Mesenchymal stem cell (in vitro differentiated cells and primary cell): ENCODE data around the gene TMEM207.

Source experiments
- DNase-seq: peaks from one replicate; pipeline ENCODE4 v3.0.0-alpha.2; 2013
- H2AFZ ChIP-seq: one replicate; pipeline ENCODE4 v1.6.1; 2013; ENCODE audit warnings: low read depth, mild to moderate bottlenecking, control low read depth, inconsistent platforms, low read length, moderate library complexity
- H2AK5ac ChIP-seq: 2 replicates; pipeline ENCODE4 v1.6.1; 2013; ENCODE audit warnings: low read length, moderate library complexity, mild to moderate bottlenecking, inconsistent platforms; ENCODE audit not compliant: severe bottlenecking
- H2BK120ac ChIP-seq: one replicate; pipeline ENCODE4 v1.6.1; 2013; ENCODE audit warnings: low read depth, mild to moderate bottlenecking, inconsistent platforms, low read length, moderate library complexity
- H2BK12ac ChIP-seq, 2 experiments: one replicate each; pipeline ENCODE4 v1.6.1; 2013; ENCODE audit warnings: inconsistent platforms in 2 of 2, low read length in 2 of 2, mild to moderate bottlenecking in 2 of 2, moderate library complexity in 2 of 2, control low read depth in 1 of 2
- H2BK15ac ChIP-seq: one replicate; pipeline ENCODE4 v1.6.1; 2013; ENCODE audit warnings: mild to moderate bottlenecking, low read depth, inconsistent platforms; ENCODE audit not compliant: poor library complexity, severe bottlenecking
- H2BK5ac ChIP-seq: 2 replicates; pipeline ENCODE4 v1.6.1; 2013; ENCODE audit warnings: low read depth, mild to moderate bottlenecking, low read length, control low read depth, inconsistent platforms; ENCODE audit not compliant: poor library complexity, severe bottlenecking
- H3K14ac ChIP-seq, 2 experiments: one replicate each; pipeline ENCODE4 v1.6.1; 2013; ENCODE audit warnings: inconsistent platforms in 2 of 2, low read length in 2 of 2, control low read depth in 1 of 2, mild to moderate bottlenecking in 1 of 2, moderate library complexity in 1 of 2
- H3K18ac ChIP-seq, 2 experiments: one replicate each; pipeline ENCODE4 v1.6.1; 2013; ENCODE audit warnings: inconsistent platforms in 2 of 2, low read length in 2 of 2, control low read depth in 1 of 2, low read depth in 1 of 2, mild to moderate bottlenecking in 1 of 2
- H3K23ac ChIP-seq, 2 experiments: one replicate each; pipeline ENCODE4 v1.6.1; 2013; ENCODE audit warnings: inconsistent platforms in 2 of 2, low read length in 2 of 2, mild to moderate bottlenecking in 2 of 2, moderate library complexity in 2 of 2, control low read depth in 1 of 2
- H3K27ac ChIP-seq: 2 replicates; pipeline ENCODE4 v1.5.1; 2013; ENCODE audit warnings: mild to moderate bottlenecking, moderate library complexity, low read length, control low read depth, inconsistent platforms; ENCODE audit not compliant: poor library complexity, severe bottlenecking
- H3K27me3 ChIP-seq, 2 experiments: 2 replicates each; pipeline versions ENCODE4 v1.6.1 to v1.7.0; 2013; ENCODE audit warnings: low read length in 2 of 2, mild to moderate bottlenecking in 2 of 2, moderate library complexity in 2 of 2, control low read depth in 1 of 2, inconsistent platforms in 1 of 2; ENCODE audit not compliant: control insufficient read depth in 1 of 2, insufficient read depth in 1 of 2
- H3K36me3 ChIP-seq, 2 experiments: 2 replicates each; pipeline versions ENCODE4 v1.6.1 to v1.7.0; 2013; ENCODE audit warnings: low read length in 2 of 2, control low read depth in 1 of 2, inconsistent platforms in 1 of 2, low read depth in 1 of 2, mild to moderate bottlenecking in 1 of 2; ENCODE audit not compliant: insufficient read depth in 2 of 2, control insufficient read depth in 1 of 2
- H3K4ac ChIP-seq, 2 experiments: one replicate each; pipeline ENCODE4 v1.6.1; 2013; ENCODE audit warnings: inconsistent platforms in 2 of 2, low read length in 2 of 2, mild to moderate bottlenecking in 2 of 2, moderate library complexity in 2 of 2, control low read depth in 1 of 2, low read depth in 1 of 2
- H3K4me1 ChIP-seq: 2 replicates; pipeline ENCODE4 v1.6.1; 2013; ENCODE audit warnings: low read depth, low read length, control low read depth; ENCODE audit not compliant: control insufficient read depth, insufficient read depth
- H3K4me2 ChIP-seq: 2 replicates; pipeline ENCODE4 v1.6.1; 2013; ENCODE audit warnings: low read length, mild to moderate bottlenecking, inconsistent platforms; ENCODE audit not compliant: poor library complexity, severe bottlenecking
- H3K4me3 ChIP-seq, 2 experiments: 2 replicates each; pipeline versions ENCODE4 v1.5.1 to v1.7.0; 2013; ENCODE audit warnings: low read length in 2 of 2, mild to moderate bottlenecking in 2 of 2, control low read depth in 1 of 2, low read depth in 1 of 2; ENCODE audit not compliant: insufficient read depth in 1 of 2
- H3K79me1 ChIP-seq: replicated peaks from 2 replicates; pipeline ENCODE4 v1.6.1; 2013; ENCODE audit warnings: mild to moderate bottlenecking, control low read depth, low read length, inconsistent platforms; ENCODE audit not compliant: poor library complexity, severe bottlenecking
- H3K9ac ChIP-seq: 2 replicates; pipeline ENCODE4 v1.7.0; 2013; ENCODE audit warnings: mild to moderate bottlenecking, low read length, moderate library complexity
- H3K9me3 ChIP-seq: 2 replicates; pipeline ENCODE4 v1.7.0; 2013; ENCODE audit warnings: mild to moderate bottlenecking, low read length; ENCODE audit not compliant: control insufficient read depth
- H4K8ac ChIP-seq: one replicate; pipeline ENCODE4 v1.6.1; 2013; ENCODE audit warnings: inconsistent platforms, mild to moderate bottlenecking, low read length, moderate library complexity
- H4K91ac ChIP-seq: one replicate; pipeline ENCODE4 v1.6.1; 2013; ENCODE audit warnings: mild to moderate bottlenecking, low read length, inconsistent platforms
- WGBS: methylation state at CpG from one replicate; pipeline ENCODE4 v1.1.7; 2013; ENCODE audit warnings: mixed read lengths; 5-methylcytosine and 5-hydroxymethylcytosine counted together

TMEM207 gene

DNA sequence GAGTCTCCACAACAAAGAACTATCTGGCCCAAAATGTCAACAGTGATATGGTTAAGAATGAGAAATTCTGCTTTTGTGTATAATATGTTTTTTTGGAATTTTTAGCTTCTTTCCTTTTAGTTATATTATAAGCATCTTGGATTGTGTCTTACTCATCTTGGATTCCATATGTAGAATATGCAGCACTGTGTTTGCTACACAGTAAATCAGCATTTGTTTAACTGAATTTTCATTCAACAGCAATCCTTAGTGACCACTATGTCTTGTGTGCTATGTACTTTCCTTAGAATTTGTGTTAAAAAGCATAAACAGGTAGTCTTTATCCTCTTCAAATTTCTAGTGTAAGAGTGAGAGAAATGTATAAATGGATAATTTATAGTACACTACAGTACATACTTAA lies 18.2 kb upstream of the TMEM207 start:
- H3K4me2 ChIP-seq, result no peak overlapping the region
- no peak overlapping the region for H3K18ac ChIP-seq
- H2AFZ ChIP-seq, result no peak overlapping the region
- no peak overlapping the region for H2BK5ac ChIP-seq
- H3K23ac ChIP-seq, result no peak overlapping the region
- no peak overlapping the region for H3K4ac ChIP-seq
- no peak overlapping the region for H3K27ac ChIP-seq
- no peak overlapping the region for H3K9ac ChIP-seq
- no peaks in the 10 kb centered on the region for H3K79me1 ChIP-seq
- no peak overlapping the region for H3K4me3 ChIP-seq
- no peak overlapping the region for H3K14ac ChIP-seq
- no peaks in the 10 kb centered on the region for H3K36me3 ChIP-seq
- H2AK5ac ChIP-seq, result no peak overlapping the region
- DNase-seq, result no peak
- peaks cover 4% of the 10 kb centered on the region for H3K9me3 ChIP-seq
- H2BK12ac ChIP-seq, result no peak overlapping the region
- H2BK15ac ChIP-seq, result no peak overlapping the region
- no peaks in the 10 kb centered on the region for H3K4me1 ChIP-seq
- no peak overlapping the region for H4K91ac ChIP-seq
- H4K8ac ChIP-seq, result no peak overlapping the region
- no peaks in the 10 kb centered on the region for H3K27me3 ChIP-seq
- no peak overlapping the region for H2BK120ac ChIP-seq

DNA sequence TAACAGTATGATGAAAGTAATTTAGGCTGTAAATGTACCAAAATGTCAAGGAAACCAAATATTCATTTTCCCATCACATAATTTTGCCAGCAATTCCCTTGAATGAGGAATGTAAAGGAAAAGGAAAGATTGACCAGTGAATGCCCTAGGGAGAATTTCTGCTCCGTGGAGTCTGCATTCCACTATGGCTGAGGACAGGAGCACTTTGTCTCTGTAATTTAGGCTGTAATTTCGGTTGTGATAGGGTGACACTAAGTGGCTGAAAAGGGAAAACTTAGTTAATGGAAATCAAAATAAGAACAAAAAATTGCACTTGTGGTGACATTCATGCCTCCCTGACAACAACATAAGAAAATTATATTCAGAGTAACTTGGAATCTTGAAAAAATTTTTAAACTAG lies 8.3 kb upstream of the TMEM207 start:
- H2AK5ac ChIP-seq, result no peak overlapping the region
- DNase-seq, result no peak
- H3K4me3 ChIP-seq, result no peak overlapping the region
- no peak overlapping the region for H2BK5ac ChIP-seq
- H3K27me3 ChIP-seq, result no peaks in the 10 kb centered on the region
- H4K8ac ChIP-seq, result no peak overlapping the region
- no peak overlapping the region for H2BK12ac ChIP-seq
- H3K14ac ChIP-seq, result no peak overlapping the region
- no peaks in the 10 kb centered on the region for H3K4me1 ChIP-seq
- 10% methylated on average over 2 of the region's 2 CpGs for WGBS
- no peaks in the 10 kb centered on the region for H3K9me3 ChIP-seq
- H3K36me3 ChIP-seq, result no peaks in the 10 kb centered on the region
- no peak overlapping the region for H3K4ac ChIP-seq
- no peak overlapping the region for H3K18ac ChIP-seq
- H2BK120ac ChIP-seq, result no peak overlapping the region
- no peak overlapping the region for H2AFZ ChIP-seq
- no peak overlapping the region for H3K9ac ChIP-seq
- H3K4me2 ChIP-seq, result no peak overlapping the region
- no peak overlapping the region for H3K23ac ChIP-seq
- no peaks in the 10 kb centered on the region for H3K79me1 ChIP-seq
- no peak overlapping the region for H3K27ac ChIP-seq
- H4K91ac ChIP-seq, result no peak overlapping the region
- H2BK15ac ChIP-seq, result no peak overlapping the region

DNA sequence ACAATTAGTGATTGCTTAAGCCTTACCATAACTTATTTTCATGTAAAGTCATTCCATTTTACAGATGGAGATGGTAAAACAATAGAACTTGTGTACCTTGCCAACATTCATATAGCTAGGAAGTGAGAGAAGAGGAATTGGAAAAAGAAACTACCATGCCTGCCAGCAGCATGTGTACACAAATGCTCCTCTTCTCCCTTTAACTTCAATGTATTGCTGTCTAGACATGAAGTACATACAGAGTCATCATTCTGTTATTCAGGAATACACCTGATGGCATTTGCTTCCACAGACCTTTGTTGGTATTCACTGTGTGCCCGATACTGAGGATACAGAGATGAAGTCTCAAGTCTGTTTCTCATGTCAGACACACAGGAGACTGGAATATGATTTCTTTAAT lies 7.1 kb upstream of the TMEM207 start:
- Histone ChIP-seq H2AK5ac (no peak overlapping the region), H3K27ac (no peak overlapping the region), H3K9me3 (no peaks in the 10 kb centered on the region), H3K14ac (no peak overlapping the region), H3K4ac (no peak overlapping the region), H4K8ac (no peak overlapping the region), H3K4me2 (no peak overlapping the region), H2BK15ac (no peak overlapping the region), H2BK120ac (no peak overlapping the region), H3K18ac (no peak overlapping the region), H2BK12ac (no peak overlapping the region), H3K27me3 (no peaks in the 10 kb centered on the region), H2BK5ac (no peak overlapping the region), H3K4me3 (no peak overlapping the region), H3K79me1 (no peaks in the 10 kb centered on the region), H3K9ac (no peak overlapping the region), H3K4me1 (no peaks in the 10 kb centered on the region), H3K36me3 (no peaks in the 10 kb centered on the region), H2AFZ (no peak overlapping the region), H4K91ac (no peak overlapping the region), H3K23ac (no peak overlapping the region)
- WGBS, result 91% methylated on average over 1 of the region's 1 CpG
- DNase-seq, result no peak

DNA sequence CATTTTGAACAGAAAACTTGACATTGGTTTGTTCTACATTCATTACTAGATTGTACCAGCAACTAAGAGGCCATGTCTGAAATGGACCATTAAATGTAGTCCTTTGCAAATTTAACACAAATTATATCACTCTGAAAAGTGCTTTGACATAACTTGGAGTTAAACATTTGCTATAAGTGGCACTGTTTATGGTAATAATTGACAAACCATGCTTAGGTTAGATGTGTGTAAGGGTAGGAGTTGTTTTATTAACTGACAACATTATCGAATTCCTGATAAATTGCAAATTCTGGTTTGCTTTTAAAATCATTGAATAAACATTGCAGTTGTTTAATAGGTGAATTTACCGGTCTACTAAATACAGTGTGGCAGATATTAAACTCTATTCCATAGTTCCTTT lies 6.1 kb upstream of the TMEM207 start:
- H3K36me3 ChIP-seq, result no peaks in the 10 kb centered on the region
- no peak overlapping the region for H2BK5ac ChIP-seq
- no peaks in the 10 kb centered on the region for H3K4me1 ChIP-seq
- no peaks in the 10 kb centered on the region for H3K27me3 ChIP-seq
- no peak overlapping the region for H2BK120ac ChIP-seq
- H3K9ac ChIP-seq, result no peak overlapping the region
- no peak overlapping the region for H2BK12ac ChIP-seq
- H3K79me1 ChIP-seq, result no peaks in the 10 kb centered on the region
- H3K4me3 ChIP-seq, result no peak overlapping the region
- H3K23ac ChIP-seq, result no peak overlapping the region
- no peak overlapping the region for H3K18ac ChIP-seq
- H2AFZ ChIP-seq, result no peak overlapping the region
- DNase-seq, result no peak
- 100% methylated on average over 1 of the region's 2 CpGs for WGBS
- H4K8ac ChIP-seq, result no peak overlapping the region
- no peak overlapping the region for H3K4ac ChIP-seq
- H3K14ac ChIP-seq, result no peak overlapping the region
- no peak overlapping the region for H4K91ac ChIP-seq
- no peak overlapping the region for H2AK5ac ChIP-seq
- no peak overlapping the region for H3K4me2 ChIP-seq
- H2BK15ac ChIP-seq, result no peak overlapping the region
- no peaks in the 10 kb centered on the region for H3K9me3 ChIP-seq
- peak overlapping the region; percentile 79 for H3K27ac ChIP-seq
